Left ventricle myocardium inferior (tissue), 1 donor: Measurements from ENCODE around the gene LIN7B. TPM values are rescaled to one million over a fixed set of nuclear protein-coding genes. Genes with fewer than 3 reads are reported as not detected.
"Not testable (repeated sequence)": the region's sequence is repeated elsewhere in the genome, so short reads cannot be mapped to it uniquely, and the experiment has no call there.

Source experiments
- DNase-seq: peaks from one replicate; pipeline ENCODE4 v3.0.0-alpha.2; 2020
- H3K27ac ChIP-seq: fragments of 200-600 bp; replicated peaks from 2 replicates; pipeline ENCODE4 v1.8.0; 2021
- H3K27me3 ChIP-seq: fragments of 200-600 bp; 2 replicates; pipeline ENCODE4 v1.8.0; 2021; ENCODE audit warnings: low read depth
- H3K36me3 ChIP-seq: fragments of 200-600 bp; 2 replicates; pipeline ENCODE4 v1.8.0; 2021
- H3K4me1 ChIP-seq: fragments of 200-600 bp; 2 replicates; pipeline ENCODE4 v1.8.0; 2021
- H3K4me3 ChIP-seq: fragments of 200-600 bp; 2 replicates; pipeline ENCODE4 v1.8.0; 2021; ENCODE audit warnings: mild to moderate bottlenecking, moderate library complexity
- H3K9me3 ChIP-seq: fragments of 200-600 bp; replicated peaks from 2 replicates; pipeline ENCODE4 v1.8.0; 2021
- intact Hi-C: fragments of 100-400 bp; cut with micrococcal nuclease; formaldehyde crosslinking; loops from one replicate; pipeline ENCODE4 v1.11.0; 2022
- total RNA-seq: library from RNA; stranded (reverse); fragmentation: NEBNext Ultra II Directional; extraction: Animal tissue kit (Norgen Biotek cat#: 25700); gene quantifications from one replicate; pipeline ENCODE4 v1.2.1, GENCODE V29; 2021
- TF ChIP-seq, protein P1 (sequence below): fragments of 200-600 bp; IDR thresholded peaks from 2 replicates; pipeline ENCODE4 v1.8.0; 2021; ENCODE audit warnings: antibody characterized with exemption, mild to moderate bottlenecking, borderline replicate concordance
- donor health status: DM: no; HTN: yes; CAD: no; lungs with severe emphysema.

LIN7B gene
- total RNA-seq, 1 donor from 2014 or later = 23.4 TPM

GRCh38 chr19:49125025-49125731 lies 11.0 kb downstream of the LIN7B start:
- no peaks in the 10 kb centered on the region for H3K27me3 ChIP-seq
- H3K4me1 ChIP-seq = peaks cover 23% of the 10 kb centered on the region
- intact Hi-C loops = no loop called here
- H3K4me3 ChIP-seq = peak overlapping the region; percentile 19
- no peaks in the 10 kb centered on the region for H3K9me3 ChIP-seq
- TF ChIP-seq, protein P1, sequence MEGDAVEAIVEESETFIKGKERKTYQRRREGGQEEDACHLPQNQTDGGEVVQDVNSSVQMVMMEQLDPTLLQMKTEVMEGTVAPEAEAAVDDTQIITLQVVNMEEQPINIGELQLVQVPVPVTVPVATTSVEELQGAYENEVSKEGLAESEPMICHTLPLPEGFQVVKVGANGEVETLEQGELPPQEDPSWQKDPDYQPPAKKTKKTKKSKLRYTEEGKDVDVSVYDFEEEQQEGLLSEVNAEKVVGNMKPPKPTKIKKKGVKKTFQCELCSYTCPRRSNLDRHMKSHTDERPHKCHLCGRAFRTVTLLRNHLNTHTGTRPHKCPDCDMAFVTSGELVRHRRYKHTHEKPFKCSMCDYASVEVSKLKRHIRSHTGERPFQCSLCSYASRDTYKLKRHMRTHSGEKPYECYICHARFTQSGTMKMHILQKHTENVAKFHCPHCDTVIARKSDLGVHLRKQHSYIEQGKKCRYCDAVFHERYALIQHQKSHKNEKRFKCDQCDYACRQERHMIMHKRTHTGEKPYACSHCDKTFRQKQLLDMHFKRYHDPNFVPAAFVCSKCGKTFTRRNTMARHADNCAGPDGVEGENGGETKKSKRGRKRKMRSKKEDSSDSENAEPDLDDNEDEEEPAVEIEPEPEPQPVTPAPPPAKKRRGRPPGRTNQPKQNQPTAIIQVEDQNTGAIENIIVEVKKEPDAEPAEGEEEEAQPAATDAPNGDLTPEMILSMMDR = no peak
- no peaks in the 10 kb centered on the region for H3K36me3 ChIP-seq
- H3K27ac ChIP-seq = peak overlapping the region; percentile 16
- DNase-seq = no peak

- Histone ChIP-seq H3K27ac (no peak overlapping the region), H3K36me3 (no peaks in the 10 kb centered on the region), H3K27me3 (no peaks in the 10 kb centered on the region), H3K4me3 (no peak overlapping the region), H3K9me3 (no peaks in the 10 kb centered on the region), H3K4me1 (peaks cover 20% of the 10 kb centered on the region)
- intact Hi-C loops = no loop called here
- TF ChIP-seq, protein P1 = no peak
- DNase-seq = no peak
Observed at GRCh38 chr19:49126575-49126974, 12.4 kb downstream of the LIN7B start.

GRCh38 chr19:49127225-49127624 lies 13.1 kb downstream of the LIN7B start:
- intact Hi-C loops, H3K27ac ChIP-seq: not testable (repeated sequence)
- peak overlapping the region; percentile 56 for H3K4me3 ChIP-seq

GRCh38 chr19:49127674-49128544 lies 13.7 kb downstream of the LIN7B start:
- intact Hi-C loops = no loop called here
- no peaks in the 10 kb centered on the region for H3K27me3 ChIP-seq
- H3K36me3 ChIP-seq = no peaks in the 10 kb centered on the region
- peak overlapping the region; percentile 81 for H3K27ac ChIP-seq
- peak overlapping the region; percentile 56 for H3K4me3 ChIP-seq
- peaks cover 20% of the 10 kb centered on the region for H3K4me1 ChIP-seq
- no peaks in the 10 kb centered on the region for H3K9me3 ChIP-seq
- TF ChIP-seq, protein P1 = peak; percentile 38
- peak; percentile 95 for DNase-seq

More at GRCh38 chr19:49127225-49127624, 13.1 kb downstream of the LIN7B start:
- not testable (repeated sequence) for H3K9me3 ChIP-seq, H3K27me3 ChIP-seq, H3K36me3 ChIP-seq, DNase-seq
- peaks cover 20% of the 10 kb centered on the region for H3K4me1 ChIP-seq

DNA sequence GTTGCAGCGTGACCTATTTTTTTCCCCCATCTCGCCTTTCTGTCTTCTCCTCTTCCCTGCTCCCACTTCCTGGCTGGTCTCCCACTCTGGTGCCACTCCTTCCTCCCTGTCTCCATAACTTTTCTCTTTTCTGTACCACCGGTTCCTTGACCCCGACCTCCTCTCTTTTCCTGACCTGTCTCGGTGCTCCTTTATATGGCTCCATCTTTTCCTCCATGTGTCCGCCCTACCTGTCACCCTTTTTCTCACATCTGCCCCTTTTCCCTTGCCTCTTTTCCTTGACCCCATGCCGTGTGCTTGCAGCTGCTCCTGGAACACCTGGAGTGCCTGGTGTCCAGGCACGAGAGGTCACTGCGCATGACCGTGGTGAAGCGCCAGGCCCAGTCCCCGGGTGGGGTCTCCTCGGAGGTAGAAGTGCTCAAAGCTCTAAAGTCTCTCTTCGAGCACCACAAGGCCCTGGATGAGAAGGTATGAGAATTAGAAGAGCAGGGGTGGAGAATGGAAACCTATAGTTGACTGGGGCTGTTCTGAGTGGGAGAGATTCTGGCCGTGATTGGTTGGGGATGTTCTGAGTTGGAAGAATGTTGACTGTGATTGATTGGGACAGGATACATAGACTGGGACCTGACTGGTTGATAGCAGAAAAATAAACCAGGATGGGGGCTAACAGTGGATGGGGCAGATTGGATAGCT lies 14.5 kb downstream of the LIN7B start:
- no peaks in the 10 kb centered on the region for H3K27me3 ChIP-seq
- H3K4me3 ChIP-seq = peak overlapping the region; percentile 56
- no peaks in the 10 kb centered on the region for H3K9me3 ChIP-seq
- intact Hi-C loops = no loop called here
- peak overlapping the region; percentile 47 for H3K27ac ChIP-seq
- peaks cover 25% of the 10 kb centered on the region for H3K4me1 ChIP-seq
- no peaks in the 10 kb centered on the region for H3K36me3 ChIP-seq
- TF ChIP-seq, protein P1 = no peak
- DNase-seq = no peak
